HepG2 (cell line): ENCODE measurements around the gene KCNF1. TPM values are rescaled to one million over a fixed set of nuclear protein-coding genes. Genes with fewer than 3 reads are reported as not detected.
A peak's percentile ranks its signal among the peaks of the same experiment; 100 is the strongest.

Experiments used
- DMAP1 ChIP-seq: IDR thresholded peaks from 2 replicates; pipeline ENCODE4 v1.6.1; 2016
- FOXO4 ChIP-seq: sonication (generic); formaldehyde crosslinking; conservative IDR thresholded peaks from 2 replicates; pipeline ENCODE4 v1.8.1; 2023; ENCODE audit warnings: missing genetic modification reagents
- FOXP1 ChIP-seq, 2 experiments: fragments of 450-650 bp in 1 of 2; IDR thresholded peaks; 2 replicates each; pipeline ENCODE4 v1.6.1; 2017 to 2018; ENCODE audit warnings: antibody characterized with exemption in 1 of 2
- MXD1 ChIP-seq: sonication (generic); formaldehyde crosslinking; IDR thresholded peaks from 2 replicates; pipeline ENCODE4 v1.4.0; 2020; ENCODE audit warnings: mild to moderate bottlenecking, missing genetic modification reagents
- NBN ChIP-seq: fragments of 450-650 bp; conservative IDR thresholded peaks from 2 replicates; pipeline ENCODE4 v1.6.1; 2017
- PHB2 ChIP-seq: fragments of 450-650 bp; IDR thresholded peaks from 2 replicates; pipeline ENCODE4 v1.6.1; 2018; ENCODE audit not compliant: partially characterized antibody
- SIX1 ChIP-seq: sonication (generic); formaldehyde crosslinking; IDR thresholded peaks from 2 replicates; pipeline ENCODE4 v1.4.0; 2020; ENCODE audit warnings: missing genetic modification reagents, borderline replicate concordance
- TIGD3 ChIP-seq: sonication (generic); formaldehyde crosslinking; IDR thresholded peaks from 2 replicates; pipeline ENCODE4 v1.5.1; 2020; ENCODE audit warnings: mild to moderate bottlenecking, missing genetic modification reagents, borderline replicate concordance
- USF2 ChIP-seq, 2 experiments: sonication (generic) in 1 of 2; formaldehyde crosslinking in 1 of 2; IDR thresholded peaks; 2 replicates each; pipeline versions ENCODE4 v1.5.1 to v1.6.1; 2011 to 2020; ENCODE audit warnings: borderline replicate concordance in 1 of 2, low read depth in 1 of 2, low read length in 1 of 2, mild to moderate bottlenecking in 1 of 2, missing genetic modification reagents in 1 of 2, moderate library complexity in 1 of 2
- ZNF225 ChIP-seq: sonication (generic); formaldehyde crosslinking; IDR thresholded peaks from 2 replicates; pipeline ENCODE4 v1.4.0; 2020; ENCODE audit warnings: mild to moderate bottlenecking, missing genetic modification reagents
- ZNF512B ChIP-seq: sonication (generic); formaldehyde crosslinking; IDR thresholded peaks from 2 replicates; pipeline ENCODE4 v1.5.1; 2020; ENCODE audit warnings: missing genetic modification reagents, mild to moderate bottlenecking, borderline replicate concordance
- ZNF570 ChIP-seq: sonication (generic); formaldehyde crosslinking; IDR thresholded peaks from 2 replicates; pipeline ENCODE4 v1.4.0; 2020; ENCODE audit warnings: mild to moderate bottlenecking, missing genetic modification reagents, borderline replicate concordance
- ZNF589 ChIP-seq: sonication (generic); formaldehyde crosslinking; conservative IDR thresholded peaks from 2 replicates; pipeline ENCODE4 v1.8.0; 2022; ENCODE audit warnings: mild to moderate bottlenecking, moderate library complexity, missing genetic modification reagents
- ZNF772 ChIP-seq: sonication (generic); formaldehyde crosslinking; IDR thresholded peaks from 2 replicates; pipeline ENCODE4 v1.5.0; 2020; ENCODE audit warnings: mild to moderate bottlenecking, missing genetic modification reagents
- ZNF850 ChIP-seq: sonication (generic); formaldehyde crosslinking; conservative IDR thresholded peaks from 2 replicates; pipeline ENCODE4 v1.9.0; 2021; ENCODE audit warnings: mild to moderate bottlenecking, missing genetic modification reagents
- ZZZ3 ChIP-seq: sonication (generic); formaldehyde crosslinking; IDR thresholded peaks from 2 replicates; pipeline ENCODE4 v1.4.0; 2020; ENCODE audit warnings: missing genetic modification reagents, mild to moderate bottlenecking, borderline replicate concordance
- polyA plus RNA-seq, 8 experiments: library from polyadenylated mRNA; depleted of rRNA in 3 of 8; stranded (reverse) in 7 of 8; unstranded in 1 of 8; fragments of >200 nt; fragmentation: Illumina TruSeq in 4 of 8; extraction: Trizol in 4 of 8; gene quantifications; 2 replicates each; pipeline versions ENCODE4 v1.2.1 to v1.2.3, GENCODE V29; 2011 to 2016; ENCODE audit warnings: low read depth in 4 of 8, missing spikeins in 1 of 8, mixed read lengths in 1 of 8; ENCODE audit not compliant: insufficient read depth in 1 of 8
- total RNA-seq, 5 experiments: library from RNA; depleted of rRNA; stranded (reverse); fragments of >200 nt; fragmentation: Illumina TruSeq; extraction: Trizol; gene quantifications; 2 replicates each; pipeline ENCODE4 v1.2.3, GENCODE V29; 2016; ENCODE audit warnings: low read depth in 1 of 5

KCNF1 gene
- total and polyA plus RNA-seq, 2 of the 13 experiments (the other 11 are each of a cell fraction or from before 2014, with no cell fraction given): 0.09 to 0.12 TPM

- TF ChIP-seq TIGD3 (CRISPR knock-in tag): no peak
- TF ChIP-seq DMAP1 (CRISPR knock-in tag): no peak
- no peak for TF ChIP-seq ZNF512B (CRISPR knock-in tag)
- no peak for TF ChIP-seq USF2 (IDR thresholded peaks at IDR 0.05; ENCODE audit: low read depth, low read length)
- no peak for TF ChIP-seq USF2 (CRISPR knock-in tag; IDR thresholded peaks at IDR 0.05; ENCODE audit: borderline replicate concordance)
- no peak for TF ChIP-seq ZZZ3 (CRISPR knock-in tag)
- TF ChIP-seq PHB2: peak; percentile 26
- TF ChIP-seq ZNF570 (CRISPR knock-in tag): no peak
- no peak for TF ChIP-seq MXD1 (CRISPR knock-in tag)
- TF ChIP-seq ZNF772 (CRISPR knock-in tag): no peak
- TF ChIP-seq ZNF225 (CRISPR knock-in tag): no peak
- peak; percentile 11; the same call in 1 of the 2 replicates for TF ChIP-seq FOXP1 (IDR thresholded peaks at IDR 0.05)
- no peak for TF ChIP-seq FOXP1 (CRISPR knock-in tag; IDR thresholded peaks at IDR 0.05)
- no peak for TF ChIP-seq FOXO4 (CRISPR knock-in tag)
- TF ChIP-seq SIX1 (CRISPR knock-in tag): no peak
- TF ChIP-seq ZNF850 (CRISPR knock-in tag): no peak
- no peak for TF ChIP-seq ZNF589
- 0 out of 2 replicates have a peak, but pooled peaks have one; percentile 17 for TF ChIP-seq NBN
Measured at GRCh38 chr2:10949835-10950234, 38.1 kb downstream of the KCNF1 start (continued).
